Neural crest cell (in vitro differentiated cells): Measurements from ENCODE around the gene COG2. TPM values are rescaled to one million over a fixed set of nuclear protein-coding genes. Genes with fewer than 3 reads are reported as not detected.

ENCODE experiments used
- DNase-seq: peaks from one replicate; pipeline ENCODE4 v3.0.0; 2021; ENCODE audit warnings: low read depth, mixed read lengths, low spot score
- H3K27ac Mint-ChIP-seq: one replicate; pipeline ENCODE4 v1.8.0; 2021; ENCODE audit warnings: mild to moderate bottlenecking, mixed read lengths; ENCODE audit not compliant: unreplicated experiment
- H3K27me3 Mint-ChIP-seq: 2 replicates; pipeline ENCODE4 v1.8.0; 2021; ENCODE audit warnings: low read depth, mild to moderate bottlenecking, mixed read lengths
- H3K36me3 Mint-ChIP-seq: 2 replicates; pipeline ENCODE4 v1.8.0; 2021; ENCODE audit warnings: low read depth, mild to moderate bottlenecking, mixed read lengths
- H3K4me1 Mint-ChIP-seq: 2 replicates; pipeline ENCODE4 v1.8.0; 2021; ENCODE audit warnings: mixed read lengths
- H3K4me3 Mint-ChIP-seq: one replicate; pipeline ENCODE4 v1.8.0; 2021; ENCODE audit warnings: mild to moderate bottlenecking, mixed read lengths
- H3K9me3 Mint-ChIP-seq: 2 replicates; pipeline ENCODE4 v1.8.0; 2021; ENCODE audit warnings: mixed read lengths
- total RNA-seq: library from RNA; stranded (reverse); gene quantifications from 2 replicates; pipeline ENCODE4 v1.2.1, GENCODE V29; 2021
- TF ChIP-seq, protein P1 (sequence below): fragments of 200-600 bp; sonication (generic); conservative IDR thresholded peaks from 2 replicates; pipeline ENCODE4 v1.5.0; 2021; ENCODE audit warnings: antibody characterized with exemption, mild to moderate bottlenecking

The COG2 gene
- total RNA-seq, 1 donor from 2014 or later: 38.2 TPM

DNA sequence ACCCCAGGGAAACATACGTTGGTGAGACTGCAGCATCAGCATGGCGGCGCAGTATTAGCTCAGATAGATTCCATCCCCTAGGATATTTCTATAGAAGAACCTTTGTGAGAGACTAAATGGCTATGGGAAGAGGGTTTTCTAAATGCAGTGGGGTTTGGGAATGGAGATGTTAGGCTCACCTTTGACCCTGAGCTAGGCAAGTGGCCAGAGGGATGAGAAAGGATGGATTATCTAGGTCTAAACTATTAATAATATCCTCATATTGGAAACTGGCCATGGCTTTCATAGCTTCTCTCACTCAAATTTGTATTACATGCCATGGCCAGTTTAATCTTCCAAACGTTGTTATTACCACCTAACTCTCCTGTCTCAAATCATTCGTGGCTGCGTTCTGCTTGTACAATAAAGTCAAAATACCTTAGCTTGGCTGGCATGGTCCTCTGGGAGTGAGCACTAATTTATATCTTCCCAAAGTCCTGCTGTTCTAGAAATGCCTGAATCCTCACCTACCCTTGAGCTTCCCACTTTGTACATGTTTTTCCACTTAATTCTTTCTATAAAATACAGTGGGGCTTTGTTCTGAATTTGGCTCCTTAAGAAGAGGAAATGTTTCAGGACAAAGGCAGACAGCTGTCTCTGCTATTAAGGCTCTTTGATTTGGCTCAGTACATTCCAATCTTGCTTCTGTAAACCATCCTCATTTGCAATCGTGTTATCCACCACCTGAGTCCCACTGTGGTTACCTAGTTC, 31.0 kb upstream of the COG2 start:
- peaks cover 1% of the 10 kb centered on the region for H3K27me3 Mint-ChIP-seq
- H3K27ac Mint-ChIP-seq: peak overlapping the region; percentile 3
- H3K36me3 Mint-ChIP-seq: no peaks in the 10 kb centered on the region

GRCh38 chr1:230611878-230612235, 30.4 kb upstream of the COG2 start:
- no peak for DNase-seq
- Mint-ChIP-seq H3K36me3 (no peaks in the 10 kb centered on the region), H3K27ac (no peak overlapping the region), H3K9me3 (no peaks in the 10 kb centered on the region), H3K27me3 (peaks cover 3% of the 10 kb centered on the region), H3K4me1 (peaks cover 17% of the 10 kb centered on the region), H3K4me3 (no peak overlapping the region)
- TF ChIP-seq, protein P1, sequence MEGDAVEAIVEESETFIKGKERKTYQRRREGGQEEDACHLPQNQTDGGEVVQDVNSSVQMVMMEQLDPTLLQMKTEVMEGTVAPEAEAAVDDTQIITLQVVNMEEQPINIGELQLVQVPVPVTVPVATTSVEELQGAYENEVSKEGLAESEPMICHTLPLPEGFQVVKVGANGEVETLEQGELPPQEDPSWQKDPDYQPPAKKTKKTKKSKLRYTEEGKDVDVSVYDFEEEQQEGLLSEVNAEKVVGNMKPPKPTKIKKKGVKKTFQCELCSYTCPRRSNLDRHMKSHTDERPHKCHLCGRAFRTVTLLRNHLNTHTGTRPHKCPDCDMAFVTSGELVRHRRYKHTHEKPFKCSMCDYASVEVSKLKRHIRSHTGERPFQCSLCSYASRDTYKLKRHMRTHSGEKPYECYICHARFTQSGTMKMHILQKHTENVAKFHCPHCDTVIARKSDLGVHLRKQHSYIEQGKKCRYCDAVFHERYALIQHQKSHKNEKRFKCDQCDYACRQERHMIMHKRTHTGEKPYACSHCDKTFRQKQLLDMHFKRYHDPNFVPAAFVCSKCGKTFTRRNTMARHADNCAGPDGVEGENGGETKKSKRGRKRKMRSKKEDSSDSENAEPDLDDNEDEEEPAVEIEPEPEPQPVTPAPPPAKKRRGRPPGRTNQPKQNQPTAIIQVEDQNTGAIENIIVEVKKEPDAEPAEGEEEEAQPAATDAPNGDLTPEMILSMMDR: no peak

More for the DNA sequence above, 31.0 kb upstream of the COG2 start:
- peaks cover 17% of the 10 kb centered on the region for H3K4me1 Mint-ChIP-seq
- no peaks in the 10 kb centered on the region for H3K9me3 Mint-ChIP-seq
- H3K4me3 Mint-ChIP-seq: no peak overlapping the region
- TF ChIP-seq, protein P1: no peak
- DNase-seq: no peak

DNA sequence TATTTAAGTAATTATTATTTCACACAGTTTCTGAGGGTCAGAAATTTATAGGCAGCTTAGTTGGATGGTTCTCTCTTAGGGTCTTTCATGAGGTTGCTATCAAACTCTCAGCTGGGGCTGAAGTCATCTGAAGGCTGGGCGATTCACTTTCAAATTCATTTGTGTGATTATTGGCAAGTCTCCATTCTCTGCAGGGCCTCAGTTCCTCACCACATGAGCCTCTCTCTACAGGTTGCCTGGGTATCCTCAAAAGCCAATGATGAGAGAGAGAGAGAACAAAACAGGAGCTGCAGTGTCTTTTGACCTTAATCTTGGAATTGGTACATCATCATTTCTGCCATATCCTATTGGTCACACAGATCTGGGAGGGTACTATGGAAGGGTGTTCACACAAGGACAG, 29.6 kb upstream of the COG2 start:
- no peak overlapping the region for H3K27ac Mint-ChIP-seq
- H3K4me1 Mint-ChIP-seq: peaks cover 17% of the 10 kb centered on the region
- H3K27me3 Mint-ChIP-seq: peaks cover 3% of the 10 kb centered on the region
- no peak for DNase-seq
- TF ChIP-seq, protein P1: no peak
- no peak overlapping the region for H3K4me3 Mint-ChIP-seq
- no peaks in the 10 kb centered on the region for H3K36me3 Mint-ChIP-seq
- H3K9me3 Mint-ChIP-seq: peaks cover 2% of the 10 kb centered on the region

DNA sequence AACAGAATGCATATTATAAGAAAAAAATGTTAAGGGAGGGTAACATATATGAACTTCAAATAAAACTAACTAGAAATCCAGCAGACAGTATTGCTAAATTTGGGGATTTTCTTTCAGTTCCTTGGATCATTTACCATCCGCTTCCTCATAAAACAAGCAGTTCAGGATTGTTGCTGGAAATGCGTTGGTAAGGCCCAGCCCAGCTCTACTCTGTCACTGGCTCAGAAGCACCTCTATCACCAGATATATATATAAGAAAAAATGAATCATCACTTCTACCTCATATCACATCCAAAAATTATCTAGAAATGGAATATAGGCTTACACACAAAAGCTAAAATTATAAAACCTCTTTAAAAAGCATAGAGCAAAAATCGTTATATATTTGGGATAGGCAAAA, 28.2 kb upstream of the COG2 start:
- H3K27me3 Mint-ChIP-seq: peaks cover 3% of the 10 kb centered on the region
- peaks cover 2% of the 10 kb centered on the region for H3K9me3 Mint-ChIP-seq
- no peaks in the 10 kb centered on the region for H3K36me3 Mint-ChIP-seq
- no peak overlapping the region for H3K4me3 Mint-ChIP-seq
- no peak for DNase-seq
- peaks cover 17% of the 10 kb centered on the region for H3K4me1 Mint-ChIP-seq
- no peak overlapping the region for H3K27ac Mint-ChIP-seq
- TF ChIP-seq, protein P1: no peak

DNA sequence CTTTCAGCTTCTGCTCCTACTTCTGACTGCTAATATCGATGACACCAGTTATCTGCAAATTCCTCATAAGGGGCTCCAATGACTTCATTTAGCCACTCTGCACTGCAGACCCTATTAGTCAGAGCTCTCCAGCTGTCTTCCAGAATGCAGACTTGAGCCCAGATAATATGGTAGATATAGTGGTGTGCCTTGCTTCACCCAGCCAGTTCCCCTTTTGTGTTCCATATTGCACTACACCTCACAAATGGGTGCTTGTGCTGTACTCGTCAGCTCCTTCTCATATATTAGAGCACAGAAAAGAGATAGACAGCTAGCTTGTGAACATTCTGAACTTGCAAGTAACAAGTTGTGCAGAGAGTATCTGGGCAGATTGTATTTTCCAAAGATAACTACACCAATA, 23.7 kb upstream of the COG2 start:
- H3K4me1 Mint-ChIP-seq: no peaks in the 10 kb centered on the region
- no peak overlapping the region for H3K4me3 Mint-ChIP-seq
- H3K27me3 Mint-ChIP-seq: peaks cover 10% of the 10 kb centered on the region
- H3K27ac Mint-ChIP-seq: no peak overlapping the region
- DNase-seq: no peak
- no peaks in the 10 kb centered on the region for H3K36me3 Mint-ChIP-seq
- peaks cover 2% of the 10 kb centered on the region for H3K9me3 Mint-ChIP-seq
- TF ChIP-seq, protein P1: no peak
